Activated T-helper 1 cell treated with anti-CD3 and anti-CD28 coated beads, Interleukin-12 subunit alpha, Interleukin-12 subunit beta, Interleukin-2, Interleukin-4 antibody, amounts not matched to agents 30 ng/mL and 10 ng/mL and 1 ng/mL, durations not matched to agents 14 hours and 24 hours and 36 hours (primary cell): Measurements from ENCODE around the gene C6orf89. TPM values are rescaled to one million over a fixed set of nuclear protein-coding genes. Genes with fewer than 3 reads are reported as not detected.
"Not testable (repeated sequence)": the region's sequence is repeated elsewhere in the genome, so short reads cannot be mapped to it uniquely, and the experiment has no call there.

Experiments
- DNase-seq: peaks from one replicate; pipeline ENCODE4 v3.0.0; 2021; ENCODE audit warnings: low spot score
- H3K27ac Mint-ChIP-seq: one replicate; pipeline ENCODE4 v1.8.0; 2021; ENCODE audit warnings: mild to moderate bottlenecking, mixed read lengths
- H3K27me3 Mint-ChIP-seq: one replicate; pipeline ENCODE4 v1.8.0; 2022; ENCODE audit warnings: mild to moderate bottlenecking, moderate library complexity, mixed read lengths; ENCODE audit not compliant: insufficient read depth
- H3K36me3 Mint-ChIP-seq: one replicate; pipeline ENCODE4 v1.8.0; 2021; ENCODE audit warnings: low read depth, mixed read lengths
- H3K4me1 Mint-ChIP-seq: one replicate; pipeline ENCODE4 v1.8.0; 2021; ENCODE audit warnings: low read depth, mixed read lengths
- H3K4me3 Mint-ChIP-seq: one replicate; pipeline ENCODE4 v1.8.0; 2021; ENCODE audit warnings: mild to moderate bottlenecking, moderate library complexity, mixed read lengths
- H3K9me3 Mint-ChIP-seq: one replicate; pipeline ENCODE4 v1.8.0; 2021; ENCODE audit warnings: mixed read lengths
- intact Hi-C: fragments of 100-400 bp; cut with micrococcal nuclease; formaldehyde crosslinking; loops from one replicate; pipeline ENCODE4 v1.15.1; 2024
- total RNA-seq: library from RNA; stranded (reverse); gene quantifications from 2 replicates; pipeline ENCODE4 v1.2.3, GENCODE V29; 2022

Gene C6orf89
- total RNA-seq, 1 donor from 2014 or later, result 31.5 TPM

DNA sequence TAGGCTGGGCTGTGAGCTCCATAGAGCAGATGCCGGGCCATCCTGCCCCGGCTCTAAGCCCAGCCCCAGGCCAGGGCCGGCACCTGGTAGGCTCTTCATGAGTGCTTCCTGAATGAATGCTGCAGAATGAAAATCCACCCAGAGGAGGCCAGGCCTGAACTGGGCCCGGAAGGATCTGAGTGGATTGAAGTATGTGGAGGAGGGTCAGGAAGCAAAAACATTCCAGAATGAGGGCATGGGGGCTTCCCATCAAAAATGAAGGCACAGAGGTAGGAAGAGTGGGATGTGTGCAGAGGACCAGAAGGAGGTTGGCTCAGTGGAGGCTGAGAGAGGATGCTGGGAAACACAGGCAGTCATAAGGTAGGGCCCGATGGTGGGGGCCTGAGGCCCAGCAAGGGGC lies 53.3 kb downstream of the C6orf89 start:
- intact Hi-C loops, result not testable (repeated sequence)
- peaks cover 37% of the 10 kb centered on the region for H3K27me3 Mint-ChIP-seq

GRCh38 chr6:36940027-36940426 lies 54.3 kb downstream of the C6orf89 start:
- Mint-ChIP-seq H3K27me3 (peaks cover 38% of the 10 kb centered on the region), H3K4me3 (no peak overlapping the region), H3K27ac (no peak overlapping the region), H3K9me3 (no peaks in the 10 kb centered on the region), H3K4me1 (peaks cover 5% of the 10 kb centered on the region), H3K36me3 (no peaks in the 10 kb centered on the region)
- intact Hi-C loops, result no loop called here
- no peak for DNase-seq

More for the DNA sequence above, 53.3 kb downstream of the C6orf89 start:
- H3K36me3 Mint-ChIP-seq, H3K4me1 Mint-ChIP-seq, H3K27ac Mint-ChIP-seq, H3K4me3 Mint-ChIP-seq, DNase-seq, H3K9me3 Mint-ChIP-seq: not testable (repeated sequence)

DNA sequence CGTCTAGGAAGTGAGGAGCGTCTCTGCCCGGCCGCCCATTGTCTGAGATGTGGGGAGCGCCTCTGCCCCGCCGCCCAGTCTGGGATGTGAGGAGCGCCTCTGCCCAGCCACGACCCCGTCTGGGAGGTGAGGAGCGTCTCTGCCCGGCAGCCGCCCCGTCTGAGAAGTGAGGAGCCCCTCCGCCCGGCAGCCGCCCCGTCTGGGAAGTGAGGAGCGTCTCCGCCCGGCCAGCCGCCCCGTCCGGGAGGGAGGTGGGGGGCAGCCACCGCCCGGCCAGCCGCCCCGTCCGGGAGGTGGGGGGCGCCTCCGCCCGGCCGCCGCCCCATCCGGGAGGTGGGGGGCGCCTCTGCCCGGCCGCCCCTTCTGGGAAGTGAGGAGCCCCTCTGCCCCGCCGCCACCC lies 55.8 kb downstream of the C6orf89 start:
- H3K27ac Mint-ChIP-seq, H3K36me3 Mint-ChIP-seq, H3K4me1 Mint-ChIP-seq, H3K9me3 Mint-ChIP-seq, DNase-seq, H3K4me3 Mint-ChIP-seq, intact Hi-C loops: not testable (repeated sequence)
- peaks cover 31% of the 10 kb centered on the region for H3K27me3 Mint-ChIP-seq

DNA sequence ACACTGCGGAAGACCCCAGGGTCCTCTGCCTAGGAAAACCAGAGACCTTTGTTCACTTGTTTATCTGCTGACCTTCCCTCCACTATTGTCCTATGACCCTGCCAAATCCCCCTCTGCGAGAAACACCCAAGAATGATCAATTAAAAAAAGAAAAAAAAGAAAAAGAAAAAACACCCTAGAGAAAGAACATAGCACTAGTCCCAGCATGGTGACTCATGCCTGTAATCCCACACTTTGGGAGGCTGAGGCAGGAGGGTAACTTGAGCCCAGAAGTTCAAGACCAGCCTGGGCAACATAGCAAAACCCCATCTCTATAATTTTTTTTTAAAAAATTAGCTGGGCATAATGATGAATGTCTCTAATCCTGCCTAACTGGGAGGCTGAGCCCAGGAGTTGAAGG lies 56.6 kb downstream of the C6orf89 start:
- H3K36me3 Mint-ChIP-seq, DNase-seq, intact Hi-C loops, H3K27ac Mint-ChIP-seq, H3K4me3 Mint-ChIP-seq, H3K9me3 Mint-ChIP-seq: not testable (repeated sequence)
- H3K4me1 Mint-ChIP-seq, result peaks cover 17% of the 10 kb centered on the region
- peaks cover 28% of the 10 kb centered on the region for H3K27me3 Mint-ChIP-seq

GRCh38 chr6:36944650-36945049 lies 58.9 kb downstream of the C6orf89 start:
- no peaks in the 10 kb centered on the region for H3K36me3 Mint-ChIP-seq
- DNase-seq, result no peak
- peaks cover 29% of the 10 kb centered on the region for H3K4me1 Mint-ChIP-seq
- peaks cover 22% of the 10 kb centered on the region for H3K27me3 Mint-ChIP-seq
- no peak overlapping the region for H3K4me3 Mint-ChIP-seq
- H3K9me3 Mint-ChIP-seq, result no peaks in the 10 kb centered on the region
- intact Hi-C loops, result no loop called here
- no peak overlapping the region for H3K27ac Mint-ChIP-seq

DNA sequence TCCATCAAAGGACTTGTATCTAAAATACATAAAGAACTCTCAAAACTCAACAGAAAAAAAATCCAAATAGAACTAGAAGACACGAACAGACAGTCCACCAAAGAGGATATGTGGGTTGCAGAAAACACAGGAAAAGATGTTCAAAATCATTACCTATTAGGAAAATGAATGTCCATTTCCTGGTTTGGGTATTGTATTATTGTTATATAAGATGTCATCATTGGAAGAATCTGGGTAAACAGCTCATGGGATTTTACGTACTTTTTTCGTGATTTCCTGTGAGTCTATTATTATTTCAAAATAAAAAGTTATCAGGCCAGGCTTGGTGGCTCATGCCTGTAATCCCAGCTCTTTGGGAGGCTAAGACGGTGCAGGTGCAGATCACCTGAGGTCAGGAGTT lies 59.5 kb downstream of the C6orf89 start:
- Mint-ChIP-seq H3K4me3 (no peak overlapping the region), H3K27me3 (peaks cover 18% of the 10 kb centered on the region), H3K9me3 (no peaks in the 10 kb centered on the region), H3K27ac (no peak overlapping the region), H3K36me3 (no peaks in the 10 kb centered on the region), H3K4me1 (peaks cover 32% of the 10 kb centered on the region)
- intact Hi-C loops, result no loop called here
- no peak for DNase-seq

GRCh38 chr6:36946526-36946925 lies 60.8 kb downstream of the C6orf89 start:
- Mint-ChIP-seq H3K27ac (no peak overlapping the region), H3K9me3 (no peaks in the 10 kb centered on the region), H3K27me3 (peaks cover 12% of the 10 kb centered on the region), H3K4me1 (peaks cover 30% of the 10 kb centered on the region), H3K4me3 (no peak overlapping the region), H3K36me3 (no peaks in the 10 kb centered on the region)
- intact Hi-C loops, result no loop called here
- DNase-seq, result no peak

- peak; percentile 34 for DNase-seq
- intact Hi-C loops, result no loop called here
- Mint-ChIP-seq H3K4me1 (peaks cover 30% of the 10 kb centered on the region), H3K27ac (peak overlapping the region; percentile 8), H3K9me3 (no peaks in the 10 kb centered on the region), H3K27me3 (peaks cover 8% of the 10 kb centered on the region), H3K36me3 (no peaks in the 10 kb centered on the region), H3K4me3 (no peak overlapping the region)
Measured at GRCh38 chr6:36947570-36948351, 62.0 kb downstream of the C6orf89 start.

DNA sequence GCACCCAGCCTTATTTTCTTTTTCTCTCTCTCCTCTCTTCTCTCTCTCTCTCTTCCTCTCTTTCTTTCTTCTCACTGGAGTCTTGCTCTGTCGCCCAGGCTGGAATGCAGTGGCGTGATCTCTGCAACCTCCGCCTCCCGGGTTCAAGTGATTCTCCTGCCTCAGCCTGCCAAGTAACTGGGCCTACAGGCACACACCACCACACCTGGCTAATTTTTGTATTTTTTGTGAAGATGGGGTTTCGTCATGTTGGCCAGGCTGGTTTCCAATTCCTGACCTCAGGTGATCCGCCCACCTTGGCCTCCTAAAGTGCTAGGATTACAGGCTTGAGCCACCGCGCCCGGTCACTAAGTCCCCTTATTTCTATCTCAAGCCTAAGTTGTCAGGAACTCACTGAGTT lies 63.3 kb downstream of the C6orf89 start:
- not testable (repeated sequence) for H3K4me3 Mint-ChIP-seq
- peaks cover 37% of the 10 kb centered on the region for H3K4me1 Mint-ChIP-seq

DNA sequence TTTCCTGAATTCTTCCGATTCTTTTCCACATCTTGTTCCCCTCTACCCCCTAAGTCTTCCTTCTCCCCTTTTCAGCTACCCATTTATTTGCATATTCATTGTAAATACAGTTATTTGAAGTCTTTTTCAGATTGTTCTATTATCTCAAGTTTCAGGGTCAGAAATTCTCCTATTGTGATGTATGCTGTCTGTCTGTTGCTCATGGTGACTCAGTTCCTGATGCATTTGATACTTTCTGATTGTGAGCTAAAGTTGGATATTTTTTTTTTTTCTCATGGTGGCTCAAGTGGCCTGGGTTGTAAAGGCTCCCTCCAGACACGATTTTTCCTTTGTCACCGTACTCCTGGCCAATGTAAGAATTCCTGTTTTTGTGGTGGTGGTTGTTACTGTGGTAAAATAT lies 63.9 kb downstream of the C6orf89 start:
- Mint-ChIP-seq H3K27me3 (peaks cover 1% of the 10 kb centered on the region), H3K27ac (no peak overlapping the region), H3K4me1 (peaks cover 43% of the 10 kb centered on the region), H3K4me3 (no peak overlapping the region), H3K9me3 (no peaks in the 10 kb centered on the region), H3K36me3 (no peaks in the 10 kb centered on the region)
- no peak for DNase-seq
- intact Hi-C loops, result no loop called here

More for the DNA sequence above, 63.3 kb downstream of the C6orf89 start:
- H3K36me3 Mint-ChIP-seq, intact Hi-C loops, H3K27me3 Mint-ChIP-seq, DNase-seq, H3K9me3 Mint-ChIP-seq, H3K27ac Mint-ChIP-seq: not testable (repeated sequence)

DNA sequence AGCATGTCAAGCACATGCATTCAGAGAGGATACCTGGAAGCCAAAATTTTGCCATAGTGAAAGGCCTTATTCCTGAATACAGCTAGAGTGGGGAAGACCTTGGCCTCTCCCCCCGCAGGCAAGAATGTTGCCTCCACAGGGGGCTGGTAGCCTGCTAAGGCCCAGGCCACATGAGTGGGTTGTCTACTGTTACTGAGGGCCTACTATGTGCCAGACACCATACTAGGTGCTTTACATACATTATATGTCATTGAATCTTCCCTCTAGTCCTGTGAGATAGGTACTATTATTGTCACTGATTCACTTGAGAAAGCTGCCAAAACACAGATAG lies 68.1 kb downstream of the C6orf89 start:
- Mint-ChIP-seq H3K36me3 (no peaks in the 10 kb centered on the region), H3K27me3 (peaks cover 2% of the 10 kb centered on the region), H3K4me1 (peaks cover 51% of the 10 kb centered on the region), H3K4me3 (no peak overlapping the region), H3K27ac (no peak overlapping the region), H3K9me3 (no peaks in the 10 kb centered on the region)
- no peak for DNase-seq
- intact Hi-C loops, result loop anchor here (2.0 kb wide), 1 partner anchor 21 kb away; no protein-coding TSS in a partner anchor

DNA sequence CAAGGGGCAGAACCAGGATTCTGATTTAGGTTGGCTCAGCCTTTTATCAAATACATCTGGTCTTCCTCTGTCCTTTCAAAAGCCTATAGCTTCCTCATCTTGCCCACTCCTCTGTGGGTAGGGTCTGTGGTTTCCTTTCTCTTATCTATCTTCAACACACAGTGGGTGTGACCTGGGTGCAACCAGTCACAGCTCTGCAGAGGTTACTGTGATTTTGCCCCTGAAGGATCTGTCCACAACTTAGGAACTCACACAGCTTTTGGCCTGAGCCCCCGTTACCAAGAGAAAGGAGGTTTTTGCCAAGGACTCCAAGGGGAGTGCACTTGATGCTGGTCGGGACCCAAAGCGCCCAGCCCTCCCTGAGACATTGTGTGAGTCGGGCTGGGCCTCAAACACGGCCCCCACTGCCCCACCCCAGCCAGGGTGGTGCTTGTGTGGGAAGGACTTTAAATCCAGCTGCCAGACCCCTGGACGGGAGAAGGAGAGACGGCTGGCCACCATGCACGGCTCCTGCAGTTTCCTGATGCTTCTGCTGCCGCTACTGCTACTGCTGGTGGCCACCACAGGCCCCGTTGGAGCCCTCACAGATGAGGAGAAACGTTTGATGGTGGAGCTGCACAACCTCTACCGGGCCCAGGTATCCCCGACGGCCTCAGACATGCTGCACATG lies 68.6 kb downstream of the C6orf89 start, which contains the start of gene PI16:
TSS of gene PI16 (plus strand) at position 477 of the 670 bp plus-strand sequence. CDS start at position 500, 23 bp downstream.
- intact Hi-C loops, result loop anchor here (2.0 kb wide), 1 partner anchor 22 kb away; no protein-coding TSS in a partner anchor
- Mint-ChIP-seq H3K4me3 (no peak within 1 kb of the TSS), H3K27ac (peak within 1 kb of the TSS; percentile 7), H3K4me1 (peaks cover 50% of the 10 kb centered on the region), H3K27me3 (peaks cover 2% of the 10 kb centered on the region), H3K9me3 (no peaks in the 10 kb centered on the region), H3K36me3 (no peaks in the 10 kb centered on the region)
- no peak for DNase-seq

DNA sequence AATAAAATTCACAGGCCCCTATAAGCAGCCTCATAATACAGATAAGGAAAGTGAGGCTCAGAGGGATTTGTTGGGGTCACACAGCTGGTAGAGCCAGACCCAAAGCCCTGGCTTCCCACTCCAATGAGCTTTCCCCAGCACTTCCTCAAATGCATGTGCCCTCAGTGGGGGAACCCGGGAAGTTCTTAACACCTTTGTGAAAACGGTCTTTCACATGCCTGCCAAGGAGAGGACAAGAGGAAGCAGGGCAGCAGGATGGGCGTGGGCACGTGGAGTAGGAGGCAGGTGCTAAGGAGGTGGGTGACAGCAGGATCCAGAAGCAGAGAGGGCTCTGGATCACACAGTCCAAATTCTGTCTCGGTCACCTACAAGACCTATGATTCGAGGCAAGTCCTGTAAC lies 69.4 kb downstream of the C6orf89 start:
- Mint-ChIP-seq H3K4me1 (peaks cover 45% of the 10 kb centered on the region), H3K4me3 (no peak overlapping the region), H3K27ac (peak overlapping the region; percentile 7), H3K36me3 (no peaks in the 10 kb centered on the region), H3K9me3 (no peaks in the 10 kb centered on the region), H3K27me3 (peaks cover 2% of the 10 kb centered on the region)
- intact Hi-C loops, result loop anchor here (2.0 kb wide), 1 partner anchor 22 kb away; no protein-coding TSS in a partner anchor
- DNase-seq, result no peak
